GM12878 (cell line): Measurements from ENCODE around the gene MAP3K7CL. TPM values are rescaled to one million over a fixed set of nuclear protein-coding genes. Genes with fewer than 3 reads are reported as not detected.

Source experiments
- ATAC-seq: fragments of 200-7000 bp; cut with Tn5 transposase; 3 replicates; pipeline ENCODE4 v1.9.1; 2020; ENCODE audit warnings: mild to moderate bottlenecking, moderate library complexity
- BruUV-seq: library from RNA; stranded (reverse); fragments of 400-500 nt; replicated peaks from 2 replicates; lab custom pipeline; 2021; lab: Mats Ljungman, UMichigan
- CTCF ChIA-PET: fragments of 300-600 bp; sonication (Branson Sonifier 250); formaldehyde crosslinking; extraction: SDS; loops from one replicate; lab custom pipeline; 2021; ENCODE audit warnings: inconsistent platforms; lab: Yijun Ruan, JAX
- POLR2A ChIA-PET: fragments of 350-600 bp; formaldehyde crosslinking; extraction: SDS; loops from one replicate; lab custom pipeline; 2021; ENCODE audit warnings: inconsistent platforms; lab: Charles Lee
- RAD21 ChIA-PET: fragments of 300-600 bp; sonication (Branson Sonifier 250); formaldehyde crosslinking; loops from one replicate; lab custom pipeline; 2023; ENCODE audit warnings: antibody characterized with exemption; ENCODE audit not compliant: unreplicated experiment; lab: Charles Lee
- SMC1A ChIA-PET: fragments of 300-600 bp; sonication (Branson Sonifier 250); formaldehyde crosslinking; loops from one replicate; lab custom pipeline; 2023; ENCODE audit not compliant: unreplicated experiment, uncharacterized antibody; lab: Charles Lee
- DNase-seq: peaks from one replicate; pipeline ENCODE4 v3.0.0-alpha.2; 2011; ENCODE audit warnings: low read depth, low spot score
- FAIRE-seq: peaks from 3 replicates; lab custom pipeline; 2011; peaks lifted over from hg19 to GRCh38; lab: Jason Lieb, UNC
- H2AFZ ChIP-seq: 2 replicates; pipeline ENCODE4 v1.6.0; 2011; ENCODE audit warnings: low read depth, low read length, control low read depth; ENCODE audit not compliant: control insufficient read depth
- H3K27ac ChIP-seq: 2 replicates; pipeline ENCODE4 v1.5.1; 2011; ENCODE audit warnings: control low read depth; ENCODE audit not compliant: control insufficient read depth, insufficient read depth
- H3K27me3 ChIP-seq, 2 experiments: replicated peaks in 1 of 2; 2 replicates each; pipeline versions ENCODE4 v1.6.0 to v1.6.1; 2011; ENCODE audit warnings: low read length in 1 of 2; ENCODE audit not compliant: control insufficient read depth in 2 of 2, insufficient read depth in 2 of 2
- H3K36me3 ChIP-seq, 2 experiments: 2 replicates each; pipeline ENCODE4 v1.5.1; 2011; ENCODE audit warnings: low read length in 1 of 2; ENCODE audit not compliant: control insufficient read depth in 2 of 2, insufficient read depth in 2 of 2
- H3K4me1 ChIP-seq: 2 replicates; pipeline ENCODE4 v1.6.1; 2011; ENCODE audit warnings: mild to moderate bottlenecking, low read length, moderate library complexity, mixed read lengths; ENCODE audit not compliant: control insufficient read depth, insufficient read depth
- H3K4me2 ChIP-seq: 2 replicates; pipeline ENCODE4 v1.6.0; 2011; ENCODE audit warnings: control low read depth; ENCODE audit not compliant: control insufficient read depth, insufficient read depth
- H3K4me3 ChIP-seq: fragments of 200-600 bp; sonication (generic); 2 replicates; pipeline ENCODE4 v1.5.1; 2016
- H3K79me2 ChIP-seq: 2 replicates; pipeline ENCODE4 v1.6.0; 2011; ENCODE audit warnings: low read length; ENCODE audit not compliant: control insufficient read depth, insufficient read depth
- H3K9ac ChIP-seq: 2 replicates; pipeline ENCODE4 v1.8.0; 2011; ENCODE audit warnings: low read length, control low read depth, mixed read lengths; ENCODE audit not compliant: control insufficient read depth, insufficient read depth
- H3K9me3 ChIP-seq: replicated peaks from 3 replicates; pipeline ENCODE4 v1.5.1; 2011; ENCODE audit warnings: mild to moderate bottlenecking, low read length; ENCODE audit not compliant: control insufficient read depth, insufficient read depth
- H4K20me1 ChIP-seq: 2 replicates; pipeline ENCODE4 v1.6.0; 2011; ENCODE audit not compliant: control insufficient read depth, insufficient read depth
- NR2F1 ChIP-seq: fragments of 450-650 bp; conservative IDR thresholded peaks from 2 replicates; pipeline ENCODE4 v1.6.1; 2017; ENCODE audit warnings: mild to moderate bottlenecking
- WGBS: methylation state at CpG from one replicate; pipeline ENCODE4 v1.1.6; 2016; ENCODE audit warnings: low lambda C conversion rate; ENCODE audit not compliant: insufficient replicate concordance, insufficient coverage; ENCODE audit errors: missing lambda C conversion rate; 5-methylcytosine and 5-hydroxymethylcytosine counted together
- in situ Hi-C: fragments of 300-500 bp; cut with MboI; formaldehyde crosslinking; loops from 9 replicates; pipeline ENCODE4 v1.14.3; 2018; ENCODE audit warnings: mixed read lengths
- intact Hi-C: fragments of 100-400 bp; cut with micrococcal nuclease; formaldehyde crosslinking; loops from one replicate; pipeline ENCODE4 v1.14.2; 2022; ENCODE audit not compliant: unreplicated experiment
- polyA plus RNA-seq, 11 experiments: library from polyadenylated mRNA; depleted of rRNA in 4 of 11; unstranded in 6 of 11; stranded (reverse) in 5 of 11; fragments of >200 nt; fragmentation: Nextera tagmentation in 4 of 11; fragmentation: Illumina TruSeq in 1 of 11; extraction: Ambion mirVana in 4 of 11; extraction: Trizol in 1 of 11; gene quantifications; 1 replicate in 1 of 11; 2 replicates in 10 of 11; pipeline versions ENCODE4 v1.2.1 to v1.2.3, GENCODE V29; 2011 to 2016; ENCODE audit warnings: inconsistent platforms in 2 of 11, missing spikeins in 2 of 11, low read depth in 1 of 11
- total RNA-seq, 4 experiments: library from RNA; depleted of rRNA in 3 of 4; stranded (reverse); fragments of >200 nt in 3 of 4; fragmentation: Illumina TruSeq in 1 of 4; extraction: Trizol in 1 of 4; gene quantifications; 2 replicates each; pipeline versions ENCODE4 v1.2.1 to v1.2.3, GENCODE V29; 2013 to 2021
- TF ChIP-seq, protein P1 (sequence below): IDR thresholded peaks from 2 replicates; pipeline ENCODE4 v1.6.1; 2012; ENCODE audit warnings: mild to moderate bottlenecking, low read depth, low read length

The MAP3K7CL gene
- total and polyA plus RNA-seq, 10 of the 15 experiments (the other 5 are each of a cell fraction or from before 2014, with no cell fraction given), result 3.2 to 19.7 (median 6.6) TPM

DNA sequence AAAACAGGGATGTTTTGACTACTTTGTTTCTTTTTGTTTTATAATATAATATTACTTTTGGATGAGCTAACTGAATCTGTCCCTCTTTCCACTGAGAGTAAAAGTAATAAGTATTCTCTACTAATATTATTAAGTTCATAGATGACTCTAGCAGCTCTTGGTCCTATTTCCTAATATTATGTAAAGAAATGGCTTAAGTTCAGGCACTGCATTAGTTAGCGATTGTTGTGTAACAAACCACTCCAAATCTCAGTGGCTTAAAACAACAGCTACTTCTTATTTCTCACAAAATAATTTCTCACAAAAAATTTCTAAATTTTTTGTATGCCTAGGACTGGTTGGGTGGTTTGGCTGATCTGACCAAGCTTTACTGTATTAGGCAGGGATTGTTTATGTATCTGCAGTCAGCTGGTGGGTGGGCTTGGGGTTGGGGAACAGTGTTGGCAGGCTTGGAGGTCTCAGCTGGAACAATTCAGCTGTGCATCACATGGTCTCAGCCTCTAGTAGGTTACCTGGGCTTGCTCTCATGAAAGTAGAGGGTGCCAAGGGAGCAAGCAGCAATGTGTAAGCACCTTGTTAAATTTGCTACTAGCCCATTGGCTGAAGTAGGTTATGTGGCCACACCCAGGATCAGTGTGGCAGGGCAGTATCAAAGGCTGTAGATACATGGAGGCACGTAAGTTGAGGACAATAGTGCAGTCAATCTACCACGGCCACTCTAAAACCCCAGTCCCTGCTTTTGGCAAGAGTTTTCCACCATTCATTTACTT, 48.2 kb upstream of the MAP3K7CL start (continued):
- TF ChIP-seq, protein P1, sequence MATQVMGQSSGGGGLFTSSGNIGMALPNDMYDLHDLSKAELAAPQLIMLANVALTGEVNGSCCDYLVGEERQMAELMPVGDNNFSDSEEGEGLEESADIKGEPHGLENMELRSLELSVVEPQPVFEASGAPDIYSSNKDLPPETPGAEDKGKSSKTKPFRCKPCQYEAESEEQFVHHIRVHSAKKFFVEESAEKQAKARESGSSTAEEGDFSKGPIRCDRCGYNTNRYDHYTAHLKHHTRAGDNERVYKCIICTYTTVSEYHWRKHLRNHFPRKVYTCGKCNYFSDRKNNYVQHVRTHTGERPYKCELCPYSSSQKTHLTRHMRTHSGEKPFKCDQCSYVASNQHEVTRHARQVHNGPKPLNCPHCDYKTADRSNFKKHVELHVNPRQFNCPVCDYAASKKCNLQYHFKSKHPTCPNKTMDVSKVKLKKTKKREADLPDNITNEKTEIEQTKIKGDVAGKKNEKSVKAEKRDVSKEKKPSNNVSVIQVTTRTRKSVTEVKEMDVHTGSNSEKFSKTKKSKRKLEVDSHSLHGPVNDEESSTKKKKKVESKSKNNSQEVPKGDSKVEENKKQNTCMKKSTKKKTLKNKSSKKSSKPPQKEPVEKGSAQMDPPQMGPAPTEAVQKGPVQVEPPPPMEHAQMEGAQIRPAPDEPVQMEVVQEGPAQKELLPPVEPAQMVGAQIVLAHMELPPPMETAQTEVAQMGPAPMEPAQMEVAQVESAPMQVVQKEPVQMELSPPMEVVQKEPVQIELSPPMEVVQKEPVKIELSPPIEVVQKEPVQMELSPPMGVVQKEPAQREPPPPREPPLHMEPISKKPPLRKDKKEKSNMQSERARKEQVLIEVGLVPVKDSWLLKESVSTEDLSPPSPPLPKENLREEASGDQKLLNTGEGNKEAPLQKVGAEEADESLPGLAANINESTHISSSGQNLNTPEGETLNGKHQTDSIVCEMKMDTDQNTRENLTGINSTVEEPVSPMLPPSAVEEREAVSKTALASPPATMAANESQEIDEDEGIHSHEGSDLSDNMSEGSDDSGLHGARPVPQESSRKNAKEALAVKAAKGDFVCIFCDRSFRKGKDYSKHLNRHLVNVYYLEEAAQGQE, result no peak

DNA sequence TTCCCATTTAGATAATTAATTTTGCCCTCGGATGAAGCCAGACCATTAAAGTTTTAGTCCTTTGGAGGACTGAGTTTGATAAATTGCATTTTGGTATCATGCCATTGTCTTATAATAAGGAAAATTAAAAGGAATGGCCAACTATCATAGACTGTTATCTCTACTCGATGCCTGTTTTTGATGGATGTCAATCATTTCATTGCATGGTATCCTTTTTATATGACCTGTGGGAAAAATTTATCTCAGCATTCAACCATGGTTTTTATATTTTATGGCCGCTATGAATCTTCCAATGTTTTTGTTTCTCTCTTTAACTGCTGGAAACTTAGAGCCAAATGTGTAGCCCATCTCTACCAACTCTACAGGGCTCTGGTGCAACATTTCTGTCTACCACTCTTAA, 47.1 kb upstream of the MAP3K7CL start:
- CTCF ChIA-PET, result interaction anchor here (1.4 to 2.5 kb wide), 2 partner anchors 8 to 268 kb away, joined by 3 to 9 read pairs; no protein-coding TSS in a partner anchor

More for the DNA sequence above, 47.1 kb upstream of the MAP3K7CL start:
- POLR2A ChIA-PET, result interaction anchor here (1.7 to 1.8 kb wide), 2 partner anchors 10 to 217 kb away, joined by 5 to 7 read pairs; partner anchors contain the start of gene CCT8
- intact Hi-C loops, result no loop called here
- no peaks in the 10 kb centered on the region for H3K36me3 ChIP-seq
- no peak overlapping the region for H3K9ac ChIP-seq
- ATAC-seq (no peak), FAIRE-seq (no peak), DNase-seq (no peak)
- no TSS peak for BruUV-seq
- H2AFZ ChIP-seq, result no peak overlapping the region
- H4K20me1 ChIP-seq, result no peaks in the 10 kb centered on the region
- RAD21 ChIA-PET, result interaction anchor here (1.0 to 2.1 kb wide), 3 partner anchors 34 to 288 kb away, joined by 3 to 8 read pairs (median 6); no protein-coding TSS in a partner anchor
- in situ Hi-C loops, result loop anchor here (10.0 kb wide), 1 partner anchor 771 kb away; no protein-coding TSS in a partner anchor
- SMC1A ChIA-PET, result interaction anchor here (0.9 to 1.7 kb wide), 4 partner anchors 11 to 293 kb away, joined by 3 to 6 read pairs (median 5); partner anchors contain the start of gene CCT8
- no peaks in the 10 kb centered on the region for H3K9me3 ChIP-seq
- peaks cover 6% of the 10 kb centered on the region for H3K79me2 ChIP-seq
- H3K4me1 ChIP-seq, result peaks cover 16% of the 10 kb centered on the region
- TF ChIP-seq NR2F1, result no peak
- no peak overlapping the region for H3K4me2 ChIP-seq
- H3K4me3 ChIP-seq, result no peak overlapping the region
- no peaks in the 10 kb centered on the region for H3K27me3 ChIP-seq
- WGBS, result 92% methylated on average over 3 of the region's 3 CpGs
- no peak overlapping the region for H3K27ac ChIP-seq
